Transverse colon (tissue), 4 donors: Measurements from ENCODE around the gene CCNG2. TPM values are rescaled to one million over a fixed set of nuclear protein-coding genes. Genes with fewer than 3 reads are reported as not detected.

Experiments used
- DNase-seq: peaks from one replicate; pipeline ENCODE4 v3.0.0-alpha.2; 2019
- H3K27ac ChIP-seq, 4 donors: fragments of 200-600 bp; sonication (generic); 2 replicates each; pipeline ENCODE4 v1.5.1; 2016 to 2018; ENCODE audit warnings: inconsistent platforms in 4 of 4
- H3K27me3 ChIP-seq: fragments of 200-600 bp; sonication (generic); 2 replicates; pipeline ENCODE4 v1.5.1; 2017; ENCODE audit warnings: inconsistent platforms
- H3K36me3 ChIP-seq, 4 donors: fragments of 200-600 bp; sonication (generic); 2 replicates each; pipeline ENCODE4 v1.5.1; 2017 to 2019; ENCODE audit warnings: inconsistent platforms in 4 of 4
- H3K4me1 ChIP-seq, 4 donors: fragments of 200-600 bp; sonication (generic); 2 replicates each; pipeline ENCODE4 v1.5.1; 2017 to 2020; ENCODE audit warnings: inconsistent platforms in 4 of 4
- H3K4me3 ChIP-seq, 4 donors: fragments of 200-600 bp; sonication (generic); 1 replicate in 1 of 4; 2 replicates in 3 of 4; pipeline versions ENCODE4 v1.5.1 to v1.6.1; 2017 to 2019; ENCODE audit warnings: inconsistent platforms in 4 of 4
- H3K9me3 ChIP-seq, 2 donors: fragments of 200-600 bp; sonication (generic); 2 replicates each; pipeline ENCODE4 v1.5.1; 2017 to 2019; ENCODE audit warnings: inconsistent platforms in 2 of 2
- EP300 ChIP-seq: sonication (generic); formaldehyde crosslinking; IDR thresholded peaks from one replicate; pipeline ENCODE4 v1.6.1; 2017; ENCODE audit warnings: antibody characterized with exemption, low read depth
- POLR2A ChIP-seq: fragments of 450-650 bp; IDR thresholded peaks from one replicate; pipeline ENCODE4 v1.6.1; 2016; ENCODE audit warnings: antibody characterized with exemption, mild to moderate bottlenecking, moderate library complexity
- POLR2AphosphoS5 ChIP-seq, 3 donors: sonication (generic); formaldehyde crosslinking; IDR thresholded peaks; one replicate each; pipeline ENCODE4 v1.6.1; 2016; ENCODE audit warnings: antibody characterized with exemption in 3 of 3
- whole genome bisulfite sequencing, 2 donors: methylation state at CpG; one replicate each; pipeline ENCODE4 v1.1.5; 2018; ENCODE audit warnings: low coverage in 1 of 2; 5-methylcytosine and 5-hydroxymethylcytosine counted together
- in situ Hi-C, 4 donors: fragments of 200-750 bp; cut with MboI; loops; one replicate each; pipeline versions ENCODE4 v1.15.0 to v1.15.1; 2017; ENCODE audit warnings: low sequenced_read_pairs in 3 of 4, low pct_ligation_motif_present in 1 of 4, low pct_unique_long_range_greater_than_20kb in 1 of 4
- intact Hi-C: fragments of 100-400 bp; cut with DNase I; formaldehyde crosslinking; loops from one replicate; pipeline ENCODE4 v1.15.1; 2023; ENCODE audit warnings: low total_unique reads
- total RNA-seq, 4 donors: library from RNA; depleted of rRNA; stranded (reverse); fragments of >200 nt; gene quantifications; one replicate each; pipeline ENCODE4 v1.1.0, GENCODE V29; 2016
- TF ChIP-seq, protein P1 (sequence below), 5 experiments: fragments of 200-600 bp in 3 of 5; fragments of 450-650 bp in 2 of 5; sonication (generic) in 3 of 5; IDR thresholded peaks; 1 replicate in 2 of 5; 2 replicates in 3 of 5; pipeline ENCODE4 v1.5.1; 2016 to 2017; ENCODE audit warnings: antibody characterized with exemption in 5 of 5, inconsistent platforms in 3 of 5, mild to moderate bottlenecking in 2 of 5, moderate library complexity in 1 of 5

Gene CCNG2
- total RNA-seq, 4 donors from 2014 or later: 55.4 to 114 (median 79.4) TPM

DNA sequence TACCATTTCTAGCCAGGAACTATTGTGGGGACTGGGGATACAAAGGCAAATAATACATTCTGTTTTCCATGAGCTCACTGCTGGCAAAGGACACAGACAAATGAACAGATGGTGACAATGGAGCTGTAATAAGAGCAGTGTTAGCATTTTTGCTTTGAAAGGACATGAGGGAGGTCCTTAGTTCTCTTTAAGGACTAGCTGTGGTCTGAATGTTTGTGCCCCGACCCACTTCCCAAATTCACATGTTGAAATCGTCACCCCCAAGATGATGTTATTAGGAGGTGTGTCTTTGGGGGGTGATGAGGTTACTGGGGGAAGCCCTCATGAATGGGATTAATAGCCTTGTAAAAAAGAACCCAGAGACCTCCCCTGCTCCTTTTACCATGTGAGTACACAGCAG lies 30.3 kb downstream of the CCNG2 start:
- Histone ChIP-seq H3K27ac (no peak overlapping the region), H3K36me3 (no peaks in the 10 kb centered on the region), H3K9me3 (no peaks in the 10 kb centered on the region), H3K4me1 (peaks cover 0 to 3% (median 0%) of the 10 kb centered on the region in 4 donors), H3K4me3 (no peak overlapping the region), H3K27me3 (no peaks in the 10 kb centered on the region)
- intact Hi-C loops: loop anchor here (5.0 kb wide), 1 partner anchor 805 kb away; no protein-coding TSS in a partner anchor
- no peak for DNase-seq
- TF ChIP-seq POLR2AphosphoS5 (IDR thresholded peaks at IDR 0.05) (no peak), EP300 (no peak), POLR2A (no peak)
- TF ChIP-seq, protein P1, sequence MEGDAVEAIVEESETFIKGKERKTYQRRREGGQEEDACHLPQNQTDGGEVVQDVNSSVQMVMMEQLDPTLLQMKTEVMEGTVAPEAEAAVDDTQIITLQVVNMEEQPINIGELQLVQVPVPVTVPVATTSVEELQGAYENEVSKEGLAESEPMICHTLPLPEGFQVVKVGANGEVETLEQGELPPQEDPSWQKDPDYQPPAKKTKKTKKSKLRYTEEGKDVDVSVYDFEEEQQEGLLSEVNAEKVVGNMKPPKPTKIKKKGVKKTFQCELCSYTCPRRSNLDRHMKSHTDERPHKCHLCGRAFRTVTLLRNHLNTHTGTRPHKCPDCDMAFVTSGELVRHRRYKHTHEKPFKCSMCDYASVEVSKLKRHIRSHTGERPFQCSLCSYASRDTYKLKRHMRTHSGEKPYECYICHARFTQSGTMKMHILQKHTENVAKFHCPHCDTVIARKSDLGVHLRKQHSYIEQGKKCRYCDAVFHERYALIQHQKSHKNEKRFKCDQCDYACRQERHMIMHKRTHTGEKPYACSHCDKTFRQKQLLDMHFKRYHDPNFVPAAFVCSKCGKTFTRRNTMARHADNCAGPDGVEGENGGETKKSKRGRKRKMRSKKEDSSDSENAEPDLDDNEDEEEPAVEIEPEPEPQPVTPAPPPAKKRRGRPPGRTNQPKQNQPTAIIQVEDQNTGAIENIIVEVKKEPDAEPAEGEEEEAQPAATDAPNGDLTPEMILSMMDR (IDR thresholded peaks at IDR 0.05): no peak
- 87% methylated on average over 2 of the region's 2 CpGs; no CpG with 5 or more reads in 1 of the 2 donors for WGBS, 2 donors
- in situ Hi-C loops: no loop called here

DNA sequence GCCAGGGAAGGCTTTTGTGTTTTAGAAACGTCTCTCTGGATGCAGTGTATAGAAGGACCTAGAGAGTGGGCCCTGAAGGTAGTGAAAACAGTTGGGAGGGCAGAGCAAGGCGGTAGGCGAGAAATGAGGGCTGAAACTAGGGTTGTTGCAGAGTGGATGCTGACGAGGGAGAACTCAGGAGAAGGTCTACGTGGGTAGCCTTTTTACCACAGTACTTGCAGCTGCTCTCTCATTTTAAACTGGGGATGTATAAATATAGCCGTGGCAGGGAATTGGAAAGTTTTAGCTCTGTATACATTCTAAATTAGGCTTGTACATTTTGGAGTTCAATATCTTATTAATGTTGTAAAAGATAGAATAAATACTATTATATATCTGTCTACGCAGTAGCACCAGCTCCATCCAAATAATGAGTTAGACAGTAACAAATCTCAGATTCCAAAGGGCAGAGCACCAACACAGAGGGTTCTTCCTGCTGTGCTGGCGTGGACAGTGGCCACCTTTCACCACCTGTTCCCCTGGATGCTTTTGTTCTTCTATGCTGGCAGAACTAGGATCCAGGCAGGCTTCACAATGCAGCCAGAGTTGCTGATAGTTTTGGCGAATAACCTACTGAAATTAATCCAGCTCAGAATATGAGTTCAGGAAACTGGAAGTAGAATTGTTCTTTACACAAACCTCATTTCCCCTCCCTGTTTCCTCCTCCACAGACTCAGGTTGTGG lies 31.7 kb downstream of the CCNG2 start:
- TF ChIP-seq, protein P1 (IDR thresholded peaks at IDR 0.05): no peak
- no peak for TF ChIP-seq EP300
- no peak for TF ChIP-seq POLR2AphosphoS5 (IDR thresholded peaks at IDR 0.05)
- no peak for TF ChIP-seq POLR2A
- H3K9me3 ChIP-seq: no peaks in the 10 kb centered on the region
- WGBS, 2 donors: 67 to 79% methylated on average over 6 to 9 of the region's 9 CpGs
- H3K4me1 ChIP-seq: peaks cover 0 to 3% (median 0%) of the 10 kb centered on the region in 4 donors
- in situ Hi-C loops: no loop called here
- H3K27ac ChIP-seq: no peak overlapping the region
- intact Hi-C loops: loop anchor here (5.0 kb wide), 1 partner anchor 804 kb away; no protein-coding TSS in a partner anchor
- H3K27me3 ChIP-seq: no peaks in the 10 kb centered on the region
- H3K36me3 ChIP-seq: no peaks in the 10 kb centered on the region
- H3K4me3 ChIP-seq: no peak overlapping the region
- DNase-seq: no peak

DNA sequence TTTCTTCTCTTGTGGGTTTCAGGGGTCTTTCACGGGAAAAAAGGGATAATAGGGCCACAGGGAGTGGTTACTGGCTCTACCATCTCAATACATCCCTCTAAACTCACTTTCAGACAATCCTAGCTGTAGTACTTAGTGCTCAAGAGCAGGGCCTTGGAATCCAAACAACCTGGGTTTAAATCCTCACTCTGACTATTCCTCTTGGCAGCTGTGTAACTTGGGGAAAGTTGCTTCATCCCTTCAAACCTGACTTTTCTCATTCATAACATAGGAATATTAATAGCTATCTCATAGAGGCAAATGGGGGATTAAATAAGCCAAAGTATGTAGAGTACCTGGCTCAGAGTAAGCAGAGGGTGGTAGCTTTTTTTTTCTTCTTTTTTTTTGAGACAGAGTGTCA lies 32.4 kb downstream of the CCNG2 start:
- WGBS, 2 donors: 61 to 71% methylated on average over 1 of the region's 1 CpG
- DNase-seq: no peak
- intact Hi-C loops: loop anchor here (5.0 kb wide), 1 partner anchor 803 kb away; no protein-coding TSS in a partner anchor
- H3K27ac ChIP-seq: no peak overlapping the region
- no peaks in the 10 kb centered on the region for H3K4me1 ChIP-seq
- H3K36me3 ChIP-seq: no peaks in the 10 kb centered on the region
- no peaks in the 10 kb centered on the region for H3K9me3 ChIP-seq
- in situ Hi-C loops: no loop called here
- TF ChIP-seq, protein P1 (IDR thresholded peaks at IDR 0.05): no peak
- TF ChIP-seq POLR2A (no peak), POLR2AphosphoS5 (IDR thresholded peaks at IDR 0.05) (no peak), EP300 (no peak)
- H3K27me3 ChIP-seq: no peaks in the 10 kb centered on the region
- H3K4me3 ChIP-seq: no peak overlapping the region

DNA sequence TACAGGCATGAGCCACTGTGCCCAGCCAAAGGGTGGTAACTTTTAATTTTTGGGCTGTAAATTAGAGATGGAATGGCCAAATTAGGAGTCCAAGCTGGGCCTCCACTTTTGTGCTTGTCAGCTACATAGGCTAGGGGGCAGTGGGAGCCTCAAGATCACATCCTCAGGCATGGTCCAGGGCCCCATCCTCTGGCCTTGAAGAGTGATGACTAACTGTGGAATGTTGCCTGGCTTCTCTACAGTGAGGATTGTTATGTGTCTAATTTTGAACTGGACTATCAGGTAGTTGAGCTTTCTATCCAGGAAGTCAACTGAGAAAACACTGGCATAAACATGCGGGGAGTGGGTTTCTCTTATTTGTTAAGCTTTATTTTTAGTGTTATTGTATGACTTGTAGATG lies 33.0 kb downstream of the CCNG2 start:
- in situ Hi-C loops: no loop called here
- intact Hi-C loops: no loop called here
- no peaks in the 10 kb centered on the region for H3K4me1 ChIP-seq
- no peak overlapping the region for H3K4me3 ChIP-seq
- TF ChIP-seq EP300 (no peak), POLR2A (no peak)
- TF ChIP-seq, protein P1 (IDR thresholded peaks at IDR 0.05): no peak
- no peak for DNase-seq
- H3K27me3 ChIP-seq: no peaks in the 10 kb centered on the region
- no peaks in the 10 kb centered on the region for H3K36me3 ChIP-seq
- H3K27ac ChIP-seq: no peak overlapping the region
- WGBS, 2 donors: 96 to 100% methylated on average over 1 of the region's 1 CpG
- H3K9me3 ChIP-seq: no peaks in the 10 kb centered on the region
